Measurements from ENCODE around the gene SCGN.

The SCGN gene

DNA sequence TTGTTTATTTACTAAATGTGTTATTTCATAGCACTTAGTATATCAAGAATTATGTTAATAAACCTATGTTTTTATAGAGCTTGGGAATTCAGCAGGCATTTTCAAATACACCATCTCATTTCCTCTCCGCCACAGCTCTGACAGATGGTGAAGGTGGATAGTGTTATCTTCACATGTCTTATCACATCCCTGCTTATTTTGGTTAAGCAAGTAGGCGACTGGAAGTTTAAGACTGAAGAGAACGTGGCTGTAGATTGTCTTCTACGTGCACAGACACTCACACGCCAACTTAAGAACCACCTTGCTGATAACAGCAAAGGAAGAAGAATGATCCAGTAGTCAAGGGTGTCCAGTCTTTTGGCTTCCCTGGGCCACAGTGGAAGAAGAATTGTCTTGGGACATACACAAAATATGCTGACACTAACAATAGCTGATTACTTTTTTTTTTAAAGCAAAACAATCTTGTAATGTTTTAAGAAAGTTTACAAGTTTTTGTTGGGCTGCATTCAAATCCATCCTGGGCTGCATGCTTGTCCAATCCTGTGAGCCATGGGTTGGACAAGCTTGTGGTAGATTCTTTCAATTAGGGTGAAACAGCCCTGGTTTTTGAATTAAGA, 43.3 kb upstream of the SCGN start:
- Histone ChIP-seq H3K27me3 (ENCODE audit: low read depth, low read length) (peaks cover 1% of the 10 kb centered on the region; the same call in 1 of the 2 replicates), H2AFZ (ENCODE audit: low read depth, low read length) (no peak overlapping the region), H3K79me2 (ENCODE audit: low read length) (no peaks in the 10 kb centered on the region), H3K36me3 (replicated peaks; ENCODE audit: low read depth, low read length) (no peaks in the 10 kb centered on the region), H3K9ac (ENCODE audit: low read length) (no peak overlapping the region), H3K4me1 (ENCODE audit: low read length) (peaks cover 3% of the 10 kb centered on the region; the same call in 1 of the 2 replicates), H3K27ac (ENCODE audit: low read length) (no peak overlapping the region), H3K4me2 (ENCODE audit: low read length) (no peak overlapping the region), H3K9me3 (ENCODE audit: insufficient read depth, low read length) (no peaks in the 10 kb centered on the region), H3K4me3 (ENCODE audit: low read length) (no peak overlapping the region), H4K20me1 (ENCODE audit: insufficient read depth, low read length) (no peaks in the 10 kb centered on the region)
- no peak for TF ChIP-seq EZH2phosphoT487 (IDR thresholded peaks at IDR 0.05; ENCODE audit: low read depth)
- TF ChIP-seq, protein P1, sequence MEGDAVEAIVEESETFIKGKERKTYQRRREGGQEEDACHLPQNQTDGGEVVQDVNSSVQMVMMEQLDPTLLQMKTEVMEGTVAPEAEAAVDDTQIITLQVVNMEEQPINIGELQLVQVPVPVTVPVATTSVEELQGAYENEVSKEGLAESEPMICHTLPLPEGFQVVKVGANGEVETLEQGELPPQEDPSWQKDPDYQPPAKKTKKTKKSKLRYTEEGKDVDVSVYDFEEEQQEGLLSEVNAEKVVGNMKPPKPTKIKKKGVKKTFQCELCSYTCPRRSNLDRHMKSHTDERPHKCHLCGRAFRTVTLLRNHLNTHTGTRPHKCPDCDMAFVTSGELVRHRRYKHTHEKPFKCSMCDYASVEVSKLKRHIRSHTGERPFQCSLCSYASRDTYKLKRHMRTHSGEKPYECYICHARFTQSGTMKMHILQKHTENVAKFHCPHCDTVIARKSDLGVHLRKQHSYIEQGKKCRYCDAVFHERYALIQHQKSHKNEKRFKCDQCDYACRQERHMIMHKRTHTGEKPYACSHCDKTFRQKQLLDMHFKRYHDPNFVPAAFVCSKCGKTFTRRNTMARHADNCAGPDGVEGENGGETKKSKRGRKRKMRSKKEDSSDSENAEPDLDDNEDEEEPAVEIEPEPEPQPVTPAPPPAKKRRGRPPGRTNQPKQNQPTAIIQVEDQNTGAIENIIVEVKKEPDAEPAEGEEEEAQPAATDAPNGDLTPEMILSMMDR (IDR thresholded peaks at IDR 0.05; ENCODE audit: low read depth, low read length) = no peak

DNA sequence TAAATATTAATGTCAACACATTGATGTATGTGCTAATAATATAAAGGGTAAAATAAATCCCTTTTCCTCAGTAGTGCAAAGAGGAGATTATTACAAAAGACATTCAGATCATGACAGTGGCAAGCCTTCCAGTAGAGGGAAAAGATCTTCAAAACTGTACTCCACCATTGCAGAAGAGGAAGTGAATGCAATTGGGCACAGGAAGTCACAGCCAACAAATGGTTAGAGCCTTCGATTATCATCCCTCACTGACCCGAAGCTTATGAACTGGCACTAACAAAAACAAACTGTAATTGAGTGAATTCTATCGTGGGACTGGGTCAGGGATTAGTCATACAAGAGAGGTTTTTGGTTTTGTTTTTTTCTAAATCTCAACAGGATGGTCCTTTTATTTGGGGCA, 39.3 kb upstream of the SCGN start:
- Histone ChIP-seq H3K27me3 (ENCODE audit: low read depth, low read length) (peaks cover 14% of the 10 kb centered on the region), H3K9me3 (ENCODE audit: insufficient read depth, low read length) (no peaks in the 10 kb centered on the region), H3K27ac (ENCODE audit: low read length) (no peak overlapping the region), H3K4me3 (ENCODE audit: low read length) (no peak overlapping the region), H3K79me2 (ENCODE audit: low read length) (no peaks in the 10 kb centered on the region), H2AFZ (ENCODE audit: low read depth, low read length) (no peak overlapping the region), H3K36me3 (replicated peaks; ENCODE audit: low read depth, low read length) (no peaks in the 10 kb centered on the region), H4K20me1 (ENCODE audit: insufficient read depth, low read length) (no peaks in the 10 kb centered on the region), H3K4me1 (ENCODE audit: low read length) (peaks cover 4% of the 10 kb centered on the region), H3K9ac (ENCODE audit: low read length) (no peak overlapping the region), H3K4me2 (ENCODE audit: low read length) (no peak overlapping the region)
- no peak for TF ChIP-seq EZH2phosphoT487 (IDR thresholded peaks at IDR 0.05; ENCODE audit: low read depth)
- TF ChIP-seq, protein P1 (IDR thresholded peaks at IDR 0.05; ENCODE audit: low read depth, low read length) = no peak

DNA sequence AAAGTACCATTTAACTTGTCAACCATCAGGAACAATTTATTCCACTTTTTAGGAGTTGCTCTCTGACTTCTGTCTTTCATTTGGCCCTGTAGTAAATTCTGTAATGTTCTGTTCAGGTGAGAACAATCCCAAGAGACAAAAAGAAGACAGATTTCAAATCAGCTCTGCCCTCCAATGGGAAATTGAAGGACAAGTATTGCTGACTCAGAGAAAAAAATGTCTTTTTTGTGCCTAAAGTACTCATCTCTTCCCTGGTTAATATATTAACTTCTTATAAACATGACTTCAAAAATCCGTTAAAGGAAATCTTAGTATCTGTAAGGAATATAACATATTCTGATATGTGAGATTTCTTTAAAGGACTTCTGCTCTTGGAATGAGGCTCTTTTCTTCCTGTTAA, 38.6 kb upstream of the SCGN start:
- Histone ChIP-seq H3K9ac (ENCODE audit: low read length) (no peak overlapping the region), H2AFZ (ENCODE audit: low read depth, low read length) (no peak overlapping the region), H3K4me3 (ENCODE audit: low read length) (no peak overlapping the region), H3K79me2 (ENCODE audit: low read length) (no peaks in the 10 kb centered on the region), H3K36me3 (replicated peaks; ENCODE audit: low read depth, low read length) (no peaks in the 10 kb centered on the region), H3K4me2 (ENCODE audit: low read length) (no peak overlapping the region), H3K4me1 (ENCODE audit: low read length) (peaks cover 11% of the 10 kb centered on the region), H3K9me3 (ENCODE audit: insufficient read depth, low read length) (no peaks in the 10 kb centered on the region), H4K20me1 (ENCODE audit: insufficient read depth, low read length) (no peaks in the 10 kb centered on the region), H3K27ac (ENCODE audit: low read length) (no peak overlapping the region), H3K27me3 (ENCODE audit: low read depth, low read length) (peaks cover 16% of the 10 kb centered on the region)
- TF ChIP-seq EZH2phosphoT487 (IDR thresholded peaks at IDR 0.05; ENCODE audit: low read depth) = no peak
- TF ChIP-seq, protein P1 (IDR thresholded peaks at IDR 0.05; ENCODE audit: low read depth, low read length) = no peak

DNA sequence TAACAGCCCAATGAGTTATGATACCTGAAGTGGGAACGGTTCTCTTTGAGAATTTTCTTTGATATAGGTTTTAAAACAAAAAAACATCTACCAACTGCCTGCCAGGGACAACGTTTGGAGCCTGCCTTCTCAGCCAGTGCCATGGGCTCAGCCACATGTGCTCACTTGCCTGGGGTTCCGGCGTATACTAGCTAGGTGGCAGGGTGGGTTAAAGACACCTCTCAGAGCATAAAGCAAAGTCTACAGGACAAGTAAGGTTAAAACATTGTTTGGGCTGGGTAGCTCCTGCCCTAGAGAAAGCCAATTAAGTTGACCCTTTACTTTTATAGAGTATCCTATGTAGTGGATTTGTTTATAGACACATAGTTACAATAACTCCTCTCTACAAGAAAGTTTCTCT, 38.0 kb upstream of the SCGN start:
- Histone ChIP-seq H4K20me1 (ENCODE audit: insufficient read depth, low read length) (no peaks in the 10 kb centered on the region), H3K36me3 (replicated peaks; ENCODE audit: low read depth, low read length) (no peaks in the 10 kb centered on the region)

More for the DNA sequence above, 38.0 kb upstream of the SCGN start:
- H3K79me2 ChIP-seq (ENCODE audit: low read length) = no peaks in the 10 kb centered on the region
- H3K27me3 ChIP-seq (ENCODE audit: low read depth, low read length) = peaks cover 23% of the 10 kb centered on the region
- H3K4me1 ChIP-seq (ENCODE audit: low read length) = peaks cover 18% of the 10 kb centered on the region
- no peak for TF ChIP-seq EZH2phosphoT487 (IDR thresholded peaks at IDR 0.05; ENCODE audit: low read depth)
- TF ChIP-seq, protein P1 (IDR thresholded peaks at IDR 0.05; ENCODE audit: low read depth, low read length) = no peak
- H3K9ac ChIP-seq (ENCODE audit: low read length) = no peak overlapping the region
- H3K27ac ChIP-seq (ENCODE audit: low read length) = no peak overlapping the region
- no peak overlapping the region for H2AFZ ChIP-seq (ENCODE audit: low read depth, low read length)
- H3K9me3 ChIP-seq (ENCODE audit: insufficient read depth, low read length) = no peaks in the 10 kb centered on the region
- no peak overlapping the region for H3K4me2 ChIP-seq (ENCODE audit: low read length)
- H3K4me3 ChIP-seq (ENCODE audit: low read length) = no peak overlapping the region

All from OCI-LY3 (cell line).